Chondrocyte (in vitro differentiated cells): ENCODE data around the gene KLC4. TPM values are rescaled to one million over a fixed set of nuclear protein-coding genes. Genes with fewer than 3 reads are reported as not detected.

Experiments
- DNase-seq: peaks from one replicate; pipeline ENCODE4 v3.0.0; 2021; ENCODE audit warnings: mixed read lengths, low spot score
- H3K27ac Mint-ChIP-seq: one replicate; pipeline ENCODE4 v1.8.0; 2021; ENCODE audit warnings: mild to moderate bottlenecking, moderate library complexity, mixed read lengths; ENCODE audit not compliant: unreplicated experiment
- H3K27me3 Mint-ChIP-seq: 2 replicates; pipeline ENCODE4 v1.8.0; 2021; ENCODE audit warnings: low read depth, mixed read lengths
- H3K36me3 Mint-ChIP-seq: 2 replicates; pipeline ENCODE4 v1.8.0; 2021; ENCODE audit warnings: low read depth, mixed read lengths
- H3K4me1 Mint-ChIP-seq: 2 replicates; pipeline ENCODE4 v1.8.0; 2021; ENCODE audit warnings: low read depth, mild to moderate bottlenecking, mixed read lengths
- H3K4me3 Mint-ChIP-seq: one replicate; pipeline ENCODE4 v1.8.0; 2021; ENCODE audit warnings: mild to moderate bottlenecking, moderate library complexity, mixed read lengths; ENCODE audit not compliant: unreplicated experiment
- H3K9me3 Mint-ChIP-seq: 2 replicates; pipeline ENCODE4 v1.8.0; 2021; ENCODE audit warnings: low read depth, mixed read lengths
- total RNA-seq: library from RNA; stranded (reverse); gene quantifications from 3 replicates; pipeline ENCODE4 v1.2.1, GENCODE V29; 2021
- TF ChIP-seq, protein P1 (sequence below): fragments of 200-600 bp; sonication (generic); IDR thresholded peaks from 2 replicates; pipeline ENCODE4 v1.5.0; 2021; ENCODE audit warnings: antibody characterized with exemption, mild to moderate bottlenecking, moderate library complexity

Gene KLC4
- total RNA-seq, 1 donor from 2014 or later = 30.0 TPM

DNA sequence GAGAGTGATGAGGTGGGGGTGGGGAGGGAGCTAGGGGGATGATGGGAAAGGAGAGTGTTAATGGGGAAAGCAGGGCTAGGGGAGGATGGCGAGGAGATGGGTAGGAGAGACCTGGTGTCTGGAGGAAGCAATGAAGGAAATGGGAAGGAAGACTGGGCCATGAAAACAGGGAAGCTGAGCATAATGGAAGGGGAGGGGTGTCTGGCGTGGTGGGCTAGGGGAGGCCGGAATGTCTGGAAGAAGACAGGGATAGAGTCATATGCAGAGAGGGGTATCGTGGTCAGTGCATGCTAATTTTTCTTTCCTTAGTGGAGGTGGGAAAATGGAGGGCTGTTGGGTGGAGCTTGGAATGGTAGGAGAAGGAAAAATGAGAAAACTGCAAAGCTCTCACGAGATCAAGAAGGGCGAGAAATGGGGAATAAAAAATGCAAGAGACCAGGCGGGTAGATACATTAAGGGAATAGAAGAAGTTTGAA lies 45.0 kb upstream of the KLC4 start:
- Mint-ChIP-seq H3K36me3 (peaks cover 18% of the 10 kb centered on the region), H3K27ac (peak overlapping the region; percentile 96), H3K27me3 (no peaks in the 10 kb centered on the region), H3K4me1 (peaks cover 47% of the 10 kb centered on the region), H3K9me3 (no peaks in the 10 kb centered on the region), H3K4me3 (peak overlapping the region; percentile 96)
- TF ChIP-seq, protein P1, sequence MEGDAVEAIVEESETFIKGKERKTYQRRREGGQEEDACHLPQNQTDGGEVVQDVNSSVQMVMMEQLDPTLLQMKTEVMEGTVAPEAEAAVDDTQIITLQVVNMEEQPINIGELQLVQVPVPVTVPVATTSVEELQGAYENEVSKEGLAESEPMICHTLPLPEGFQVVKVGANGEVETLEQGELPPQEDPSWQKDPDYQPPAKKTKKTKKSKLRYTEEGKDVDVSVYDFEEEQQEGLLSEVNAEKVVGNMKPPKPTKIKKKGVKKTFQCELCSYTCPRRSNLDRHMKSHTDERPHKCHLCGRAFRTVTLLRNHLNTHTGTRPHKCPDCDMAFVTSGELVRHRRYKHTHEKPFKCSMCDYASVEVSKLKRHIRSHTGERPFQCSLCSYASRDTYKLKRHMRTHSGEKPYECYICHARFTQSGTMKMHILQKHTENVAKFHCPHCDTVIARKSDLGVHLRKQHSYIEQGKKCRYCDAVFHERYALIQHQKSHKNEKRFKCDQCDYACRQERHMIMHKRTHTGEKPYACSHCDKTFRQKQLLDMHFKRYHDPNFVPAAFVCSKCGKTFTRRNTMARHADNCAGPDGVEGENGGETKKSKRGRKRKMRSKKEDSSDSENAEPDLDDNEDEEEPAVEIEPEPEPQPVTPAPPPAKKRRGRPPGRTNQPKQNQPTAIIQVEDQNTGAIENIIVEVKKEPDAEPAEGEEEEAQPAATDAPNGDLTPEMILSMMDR = no peak
- no peak for DNase-seq

DNA sequence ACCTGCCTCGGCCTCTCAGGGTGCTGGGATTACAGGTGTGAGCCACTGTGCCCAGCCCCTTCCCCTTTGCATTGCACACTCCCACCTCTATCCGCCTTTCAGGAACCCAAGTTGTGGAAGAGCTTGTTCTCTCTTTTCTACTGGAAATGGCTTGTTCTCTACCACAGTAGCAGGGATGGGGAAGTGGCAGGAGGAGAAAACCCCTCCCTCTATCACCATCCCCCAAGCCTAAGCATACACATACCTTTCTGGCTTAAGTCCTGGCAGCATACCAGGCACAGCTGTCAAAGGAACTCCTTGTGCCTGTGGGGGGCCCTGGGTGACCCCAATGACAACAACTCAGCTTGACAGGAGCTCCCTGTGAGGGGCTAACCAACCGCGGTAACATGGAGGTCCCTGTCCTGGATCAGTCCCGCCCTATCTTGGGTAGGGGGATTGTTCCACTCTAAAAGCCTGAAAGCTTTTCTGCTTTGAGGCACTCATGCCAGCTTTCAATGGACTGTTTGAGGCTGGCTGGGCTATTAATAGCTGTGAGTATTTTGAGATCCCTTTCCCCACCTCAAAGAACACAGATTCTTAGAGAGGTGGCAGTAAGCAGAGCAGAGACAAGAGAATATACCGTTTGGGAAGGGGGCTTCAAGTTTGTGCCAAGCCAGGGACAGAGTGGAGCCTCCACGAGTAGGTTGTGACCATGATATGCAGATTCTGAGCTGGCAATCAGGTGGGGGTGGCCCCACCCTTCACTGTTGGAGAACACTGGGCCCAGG lies 43.1 kb upstream of the KLC4 start:
- Mint-ChIP-seq H3K4me1 (peaks cover 57% of the 10 kb centered on the region), H3K36me3 (peaks cover 14% of the 10 kb centered on the region)

DNA sequence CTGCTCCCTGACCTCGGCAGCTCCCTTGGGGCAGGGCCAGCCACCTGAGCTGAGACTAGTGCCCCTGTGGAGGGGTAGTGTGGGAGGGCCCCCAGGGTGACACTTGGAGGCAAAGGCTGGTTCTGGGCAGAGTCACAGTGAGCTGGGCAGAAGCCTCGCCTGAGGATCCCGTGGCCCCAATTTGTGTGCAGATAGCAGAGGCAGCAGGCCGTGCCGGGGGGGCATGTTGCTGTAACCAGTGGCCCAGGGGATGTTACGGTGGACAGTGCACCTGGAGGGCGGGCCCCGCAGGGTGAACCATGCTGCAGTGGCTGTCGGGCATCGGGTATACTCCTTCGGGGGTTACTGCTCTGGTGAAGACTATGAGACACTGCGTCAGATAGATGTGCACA lies 42.5 kb upstream of the KLC4 start:
- no peak for DNase-seq
- Mint-ChIP-seq H3K27ac (peak overlapping the region; percentile 63), H3K4me1 (peaks cover 57% of the 10 kb centered on the region), H3K36me3 (peaks cover 11% of the 10 kb centered on the region), H3K9me3 (no peaks in the 10 kb centered on the region), H3K4me3 (peak overlapping the region; percentile 25), H3K27me3 (no peaks in the 10 kb centered on the region)
- TF ChIP-seq, protein P1 = no peak

More for the DNA sequence above, 43.1 kb upstream of the KLC4 start:
- no peaks in the 10 kb centered on the region for H3K9me3 Mint-ChIP-seq
- no peak for DNase-seq
- TF ChIP-seq, protein P1 = no peak
- peak overlapping the region; percentile 44 for H3K4me3 Mint-ChIP-seq
- H3K27ac Mint-ChIP-seq = peak overlapping the region; percentile 63
- H3K27me3 Mint-ChIP-seq = no peaks in the 10 kb centered on the region

DNA sequence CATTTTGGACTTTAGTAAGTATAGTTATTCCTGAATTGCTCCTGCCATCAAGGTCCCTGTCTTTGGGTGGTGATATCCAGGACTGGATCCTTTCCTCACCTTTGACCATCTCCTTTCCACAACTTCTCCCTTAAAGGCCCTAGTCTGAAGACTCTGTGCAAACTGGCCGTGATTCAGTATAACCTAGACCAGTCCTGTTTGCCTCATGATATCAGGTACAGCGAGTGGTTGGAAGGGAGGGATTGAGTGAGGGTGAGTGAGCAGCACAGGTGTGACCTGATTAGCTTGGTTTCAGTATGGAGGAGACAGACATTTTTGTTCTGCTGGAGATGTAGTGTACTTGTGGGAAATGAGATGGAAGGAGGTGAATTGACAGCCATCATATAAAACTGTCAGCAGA lies 40.3 kb upstream of the KLC4 start:
- H3K9me3 Mint-ChIP-seq = no peaks in the 10 kb centered on the region
- no peak overlapping the region for H3K27ac Mint-ChIP-seq
- TF ChIP-seq, protein P1 = no peak
- peaks cover 13% of the 10 kb centered on the region for H3K36me3 Mint-ChIP-seq
- no peaks in the 10 kb centered on the region for H3K27me3 Mint-ChIP-seq
- DNase-seq = no peak
- peaks cover 48% of the 10 kb centered on the region for H3K4me1 Mint-ChIP-seq
- no peak overlapping the region for H3K4me3 Mint-ChIP-seq

DNA sequence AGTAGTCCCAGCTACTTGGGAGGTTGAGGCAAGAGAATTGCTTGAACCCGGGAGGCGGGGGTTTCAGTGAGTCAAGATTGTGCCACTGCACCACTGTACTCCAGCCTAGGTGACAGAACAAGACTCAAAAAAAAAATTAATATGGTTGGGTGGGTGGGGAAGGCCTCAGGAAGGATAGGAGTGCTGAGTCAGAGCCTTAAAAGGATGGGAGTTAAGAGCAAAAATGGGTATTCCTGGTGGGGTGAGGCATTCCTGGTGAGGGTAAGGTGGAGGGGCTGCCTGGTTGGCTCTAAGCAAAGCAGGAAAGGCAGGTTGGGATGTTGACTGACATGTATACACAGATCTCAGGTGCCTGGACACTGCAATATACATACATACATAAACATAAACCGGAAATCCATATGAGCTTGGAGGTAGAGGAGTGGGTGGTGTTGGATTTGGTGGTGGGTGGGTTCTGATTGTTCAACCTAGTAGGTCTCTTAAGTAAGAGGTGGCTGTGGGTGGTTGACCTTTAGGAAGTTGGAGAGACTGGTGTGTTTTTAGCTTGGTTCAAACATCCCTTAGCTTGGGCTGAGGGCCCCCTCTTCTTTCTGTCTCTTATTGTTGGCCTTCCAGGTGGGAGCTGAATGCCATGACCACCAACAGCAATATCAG lies 39.3 kb upstream of the KLC4 start:
- Mint-ChIP-seq H3K36me3 (peaks cover 17% of the 10 kb centered on the region), H3K4me1 (peaks cover 44% of the 10 kb centered on the region), H3K27ac (peak overlapping the region; percentile 66), H3K4me3 (no peak overlapping the region), H3K9me3 (no peaks in the 10 kb centered on the region), H3K27me3 (no peaks in the 10 kb centered on the region)
- no peak for DNase-seq
- TF ChIP-seq, protein P1 = no peak
